ENCODE data around the gene NHSL1.

NHSL1 gene

DNA sequence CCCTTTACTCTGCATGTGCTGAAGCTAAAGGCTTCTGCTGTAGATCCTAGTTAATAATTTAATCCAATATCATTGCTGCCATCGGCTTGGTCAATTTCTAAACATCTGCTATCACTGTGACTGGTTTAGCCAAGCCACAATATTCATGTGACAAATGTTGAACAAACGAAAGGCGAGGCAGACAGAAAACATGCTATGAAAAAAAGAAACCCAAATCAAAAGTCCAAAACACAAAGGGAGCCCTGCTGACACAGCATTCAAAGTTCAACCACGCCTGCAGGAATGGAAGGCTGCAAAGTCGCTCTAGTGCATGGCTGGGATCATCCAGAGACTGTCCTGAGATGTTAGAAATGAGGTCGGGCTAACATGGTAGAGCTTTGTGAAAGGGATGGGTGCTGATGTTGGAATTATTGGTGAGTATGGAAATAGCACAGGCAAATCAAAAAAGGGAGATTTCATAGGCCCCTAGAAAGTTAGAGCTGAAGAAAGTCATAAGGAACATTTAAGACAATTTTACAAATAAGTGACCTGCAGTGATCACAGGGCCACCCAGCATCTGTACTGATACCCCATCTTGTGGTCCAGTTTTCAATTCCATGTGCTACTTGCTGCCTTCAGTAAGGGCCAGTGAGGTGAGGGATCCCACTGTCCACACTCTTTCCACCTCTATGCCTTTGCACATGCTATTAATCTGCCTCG is 8.8 kb upstream of the NHSL1 start:
- TF ChIP-seq CTCF (IDR thresholded peaks at IDR 0.05; ENCODE audit: low read depth, low read length) = no peak
- DNase-seq (ENCODE audit: low read depth in 2 of 2) = no peak
- no peak overlapping the region for H3K4me3 ChIP-seq (replicated peaks in 1 of 2; ENCODE audit: low read depth in 2 of 2, low read length in 2 of 2)

DNA sequence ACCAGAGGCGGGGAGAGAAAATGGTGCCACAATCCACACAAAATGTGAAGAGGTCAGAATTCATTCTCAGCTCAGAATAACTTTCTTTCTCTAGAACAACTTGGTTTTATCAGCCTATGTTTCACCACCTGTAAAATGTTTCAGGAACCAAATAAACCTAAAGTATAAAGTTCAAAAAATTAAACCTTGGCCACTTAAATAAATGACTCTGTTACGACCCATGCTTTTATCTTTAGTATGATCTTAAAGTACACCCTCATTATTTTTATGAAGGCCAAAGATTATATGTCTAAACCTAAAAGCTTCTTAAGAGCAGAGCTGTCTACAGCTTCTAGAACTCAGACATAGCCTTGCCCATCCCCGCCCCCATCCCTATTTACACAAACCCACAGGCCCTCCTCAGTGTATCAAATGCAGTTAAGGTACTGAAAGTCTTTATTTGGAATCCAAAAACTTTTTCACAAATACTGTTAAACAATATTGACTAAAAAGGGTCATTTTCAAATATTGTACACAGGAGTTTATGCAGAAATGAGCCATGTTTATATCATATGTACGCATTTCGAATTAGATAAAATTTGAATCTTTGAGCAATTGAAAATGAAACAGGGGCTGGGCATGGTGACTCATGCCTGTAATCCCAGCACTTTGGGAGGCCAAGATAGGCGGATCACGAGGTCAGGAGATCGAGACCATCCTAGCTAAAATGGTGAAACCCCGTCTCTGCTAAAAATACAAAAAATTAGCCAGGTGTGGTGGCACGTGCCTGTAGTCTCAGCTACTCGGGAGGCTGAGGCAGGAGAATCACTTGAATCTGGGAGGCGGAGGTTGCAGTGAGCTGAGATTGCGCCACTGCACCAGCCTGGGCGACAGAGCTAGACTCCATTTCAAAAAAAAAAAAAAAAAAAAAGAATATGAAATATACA is 5.7 kb upstream of the NHSL1 start:
- DNase-seq (ENCODE audit: low read depth in 2 of 2) = no peak
- no peak for TF ChIP-seq CTCF (IDR thresholded peaks at IDR 0.05; ENCODE audit: low read depth, low read length)
- H3K4me3 ChIP-seq (replicated peaks in 1 of 2; ENCODE audit: low read depth in 2 of 2, low read length in 2 of 2) = no peak overlapping the region

- no peak for TF ChIP-seq CTCF (IDR thresholded peaks at IDR 0.05; ENCODE audit: low read depth, low read length)
- no peak overlapping the region for H3K4me3 ChIP-seq (replicated peaks in 1 of 2; ENCODE audit: low read depth in 2 of 2, low read length in 2 of 2)
- DNase-seq (ENCODE audit: low read depth in 2 of 2) = peak in 1 of 2 donors; percentile 28
Measured at GRCh38 chr6:138503881-138504680, 4.8 kb upstream of the NHSL1 start.

DNA sequence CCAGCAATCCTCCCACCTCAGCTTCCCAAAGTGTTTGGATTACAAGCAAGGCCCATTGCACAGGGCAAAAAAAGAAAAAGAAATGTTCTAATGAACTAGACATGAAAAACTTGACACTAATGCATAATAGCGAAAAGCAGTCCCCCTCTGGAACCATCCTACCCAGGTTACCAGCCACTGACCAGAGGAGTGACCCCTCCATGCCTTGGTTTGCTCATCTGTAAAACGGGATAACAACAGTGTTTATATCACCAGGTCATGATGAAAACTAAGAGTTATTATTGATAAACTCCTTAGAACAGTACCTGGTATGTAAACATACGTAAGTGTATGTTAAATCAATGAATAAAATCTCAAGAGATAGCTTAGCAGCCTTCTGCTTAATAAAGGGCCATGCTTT is 3.3 kb upstream of the NHSL1 start:
- no peak overlapping the region for H3K4me3 ChIP-seq (replicated peaks in 1 of 2; ENCODE audit: low read depth in 2 of 2, low read length in 2 of 2)

GRCh38 chr6:138500867-138501446 is 1.7 kb upstream of the NHSL1 start:
- TF ChIP-seq CTCF (IDR thresholded peaks at IDR 0.05; ENCODE audit: low read depth, low read length) = no peak
- H3K4me3 ChIP-seq (replicated peaks in 1 of 2; ENCODE audit: low read depth in 2 of 2, low read length in 2 of 2) = no peak overlapping the region
- DNase-seq (ENCODE audit: low read depth in 2 of 2) = no peak

More for the DNA sequence above, 3.3 kb upstream of the NHSL1 start:
- DNase-seq (ENCODE audit: low read depth in 2 of 2) = no peak
- TF ChIP-seq CTCF (IDR thresholded peaks at IDR 0.05; ENCODE audit: low read depth, low read length) = no peak

GRCh38 chr6:138500045-138500665 is 861 bp upstream of the NHSL1 start:
- TF ChIP-seq CTCF (IDR thresholded peaks at IDR 0.05; ENCODE audit: low read depth, low read length) = no peak
- DNase-seq (ENCODE audit: low read depth in 2 of 2) = no peak
- H3K4me3 ChIP-seq (replicated peaks in 1 of 2; ENCODE audit: low read depth in 2 of 2, low read length in 2 of 2) = no peak overlapping the region

Data from cardiac fibroblast (primary cell).